Type B pancreatic cell (in vitro differentiated cells): ENCODE measurements around the gene UBB. TPM values are rescaled to one million over a fixed set of nuclear protein-coding genes. Genes with fewer than 3 reads are reported as not detected.

ENCODE experiments used
- DNase-seq: peaks from one replicate; pipeline ENCODE4 v3.0.0; 2021; ENCODE audit warnings: mixed read lengths; ENCODE audit not compliant: unreplicated experiment; ENCODE audit errors: extremely low spot score
- H3K27ac Mint-ChIP-seq: 2 replicates; pipeline ENCODE4 v1.8.0; 2021; ENCODE audit warnings: mild to moderate bottlenecking, mixed read lengths
- H3K27me3 Mint-ChIP-seq: 2 replicates; pipeline ENCODE4 v1.8.0; 2021; ENCODE audit warnings: mixed read lengths
- H3K36me3 Mint-ChIP-seq: 2 replicates; pipeline ENCODE4 v1.8.0; 2021; ENCODE audit warnings: mixed read lengths
- H3K4me1 Mint-ChIP-seq: one replicate; pipeline ENCODE4 v1.8.0; 2021; ENCODE audit warnings: mixed read lengths; ENCODE audit not compliant: unreplicated experiment
- H3K4me3 Mint-ChIP-seq: 2 replicates; pipeline ENCODE4 v1.8.0; 2021; ENCODE audit warnings: mild to moderate bottlenecking, mixed read lengths
- H3K9me3 Mint-ChIP-seq: 2 replicates; pipeline ENCODE4 v1.8.0; 2021; ENCODE audit warnings: mixed read lengths
- CTCF ChIP-seq: fragments of 200-600 bp; sonication (generic); conservative IDR thresholded peaks from 2 replicates; pipeline ENCODE4 v1.5.0; 2021; ENCODE audit warnings: antibody characterized with exemption, mild to moderate bottlenecking
- total RNA-seq: library from RNA; stranded (reverse); gene quantifications from 2 replicates; pipeline ENCODE4 v1.2.1, GENCODE V29; 2021; ENCODE audit warnings: low replicate concordance

Gene UBB
- total RNA-seq, 1 donor from 2014 or later = 1,802 TPM

DNA sequence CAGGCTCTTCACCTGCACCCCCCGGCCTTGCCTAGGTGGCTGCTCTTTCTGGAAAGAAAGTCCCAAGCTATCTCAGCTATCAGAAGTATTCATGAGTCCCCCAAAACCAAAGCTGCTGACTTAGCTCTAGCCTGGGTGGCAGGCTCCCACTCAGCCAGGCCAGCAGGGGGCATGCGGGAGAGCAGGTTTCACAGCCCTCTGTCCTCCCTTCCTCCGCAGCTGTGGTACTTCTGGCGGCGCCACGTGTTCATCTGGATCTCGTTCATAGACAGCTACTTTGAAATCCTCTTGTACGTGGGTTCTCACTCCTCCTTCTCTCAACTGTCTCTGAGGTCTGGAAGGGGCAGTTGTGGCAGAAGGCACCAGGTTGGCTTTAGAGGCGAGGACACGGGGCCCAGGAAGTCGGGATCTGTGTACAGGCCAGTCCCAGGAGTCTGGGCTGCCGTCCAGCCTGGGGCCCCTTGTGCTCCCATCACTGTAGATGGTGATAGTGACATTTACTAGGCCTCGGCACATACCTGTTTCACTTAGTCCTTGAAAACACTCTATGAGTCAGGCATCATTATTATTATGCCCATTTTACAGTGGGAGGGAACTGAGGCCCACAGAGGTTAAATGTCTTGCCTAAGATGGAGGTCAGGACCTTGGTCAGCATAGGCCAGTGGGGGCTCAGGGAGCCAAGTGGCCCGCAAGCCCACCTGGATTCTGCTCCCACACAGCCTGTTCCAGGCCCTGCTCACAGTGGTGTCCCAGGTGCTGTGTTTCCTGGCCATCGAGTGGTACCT is 47.4 kb downstream of the UBB start:
- no peak overlapping the region for H3K27ac Mint-ChIP-seq
- TF ChIP-seq CTCF = peak; percentile 77
- no peak for DNase-seq

DNA sequence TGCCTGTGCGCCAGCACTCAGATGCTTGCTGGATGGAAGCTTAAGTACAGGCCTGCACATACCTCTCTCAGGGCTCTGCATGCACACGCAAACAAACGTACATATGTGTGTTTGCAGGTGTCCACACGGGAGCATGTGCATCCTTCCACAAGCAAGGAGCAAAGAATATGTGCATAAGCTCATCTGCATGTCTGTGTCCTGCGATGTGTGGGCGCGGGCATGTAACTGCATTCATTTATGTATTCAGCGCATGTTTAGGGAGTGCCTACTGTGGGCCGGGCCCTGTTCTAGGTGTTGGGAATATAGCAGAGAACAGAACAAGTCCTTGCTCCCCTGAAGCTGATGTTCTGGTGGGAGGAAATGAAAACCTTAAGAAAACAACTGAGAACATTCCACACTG is 48.2 kb downstream of the UBB start:
- H3K27me3 Mint-ChIP-seq = no peaks in the 10 kb centered on the region
- no peak for DNase-seq
- H3K4me1 Mint-ChIP-seq = peaks cover 13% of the 10 kb centered on the region
- H3K27ac Mint-ChIP-seq = no peak overlapping the region
- no peaks in the 10 kb centered on the region for H3K9me3 Mint-ChIP-seq
- TF ChIP-seq CTCF = no peak
- no peak overlapping the region for H3K4me3 Mint-ChIP-seq
- no peaks in the 10 kb centered on the region for H3K36me3 Mint-ChIP-seq

More for the DNA sequence above, 47.4 kb downstream of the UBB start:
- H3K27me3 Mint-ChIP-seq = no peaks in the 10 kb centered on the region
- peaks cover 13% of the 10 kb centered on the region for H3K4me1 Mint-ChIP-seq
- no peaks in the 10 kb centered on the region for H3K9me3 Mint-ChIP-seq
- no peaks in the 10 kb centered on the region for H3K36me3 Mint-ChIP-seq
- H3K4me3 Mint-ChIP-seq = no peak overlapping the region

DNA sequence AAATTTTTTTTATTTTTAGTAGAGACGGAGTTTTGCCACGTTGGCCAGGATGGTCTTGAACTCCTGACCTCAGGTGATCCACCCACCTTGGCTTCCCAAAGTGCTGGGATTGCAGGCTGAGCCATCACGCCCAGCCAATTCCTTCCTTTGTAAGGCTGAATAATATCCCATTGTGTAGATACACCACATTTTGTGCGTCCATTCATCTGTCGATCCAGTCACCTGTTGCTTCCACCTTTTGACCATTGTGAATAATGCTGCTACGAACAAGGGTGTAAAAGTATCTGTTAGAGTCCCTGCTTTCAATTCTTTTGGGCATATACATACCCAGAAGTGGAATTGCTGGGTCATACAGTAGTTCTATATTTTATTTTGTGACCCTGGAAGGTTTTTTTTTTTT is 49.8 kb downstream of the UBB start:
- Mint-ChIP-seq H3K4me3 (no peak overlapping the region), H3K27ac (no peak overlapping the region), H3K27me3 (no peaks in the 10 kb centered on the region), H3K9me3 (no peaks in the 10 kb centered on the region), H3K36me3 (no peaks in the 10 kb centered on the region), H3K4me1 (peaks cover 7% of the 10 kb centered on the region)
- TF ChIP-seq CTCF = no peak
- no peak for DNase-seq

DNA sequence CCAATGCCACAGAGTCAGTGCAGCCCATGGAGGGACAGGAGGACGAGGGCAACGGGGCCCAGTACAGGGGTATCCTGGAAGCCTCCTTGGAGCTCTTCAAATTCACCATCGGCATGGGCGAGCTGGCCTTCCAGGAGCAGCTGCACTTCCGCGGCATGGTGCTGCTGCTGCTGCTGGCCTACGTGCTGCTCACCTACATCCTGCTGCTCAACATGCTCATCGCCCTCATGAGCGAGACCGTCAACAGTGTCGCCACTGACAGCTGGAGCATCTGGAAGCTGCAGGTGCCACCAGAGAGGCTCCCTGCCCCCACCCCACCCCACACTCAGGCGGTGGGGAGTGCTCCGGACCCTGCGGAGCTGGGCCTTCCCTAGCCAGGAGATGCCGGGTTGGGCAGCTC is 51.1 kb downstream of the UBB start:
- no peak for DNase-seq
- Mint-ChIP-seq H3K9me3 (no peaks in the 10 kb centered on the region), H3K4me3 (no peak overlapping the region), H3K27me3 (no peaks in the 10 kb centered on the region), H3K4me1 (peaks cover 7% of the 10 kb centered on the region), H3K27ac (no peak overlapping the region), H3K36me3 (no peaks in the 10 kb centered on the region)
- TF ChIP-seq CTCF = no peak

Other genes starting within 250 kb of the UBB start
- gene NCOR1, start 165.6 kb upstream of the UBB start, total RNA-seq = 122 and 133 TPM in 2 replicates
- gene PIGL, start 163.9 kb upstream of the UBB start, total RNA-seq = 26.5 and 29.7 TPM in 2 replicates
- 42.9 and 152 TPM in 2 replicates for gene CENPV, start 27.6 kb upstream of the UBB start, total RNA-seq
- 0.52 and 1.7 TPM in 2 replicates for gene TRPV2, start 34.5 kb downstream of the UBB start, total RNA-seq
- gene LRRC75A, start 111.1 kb downstream of the UBB start, total RNA-seq = 2.9 and 4.5 TPM in 2 replicates
- 7.6 and 14.3 TPM in 2 replicates for gene ZNF287, start 188.1 kb downstream of the UBB start, total RNA-seq